Cortex of kidney (tissue), 1 donor: ENCODE data around the gene MYOF.
"Not testable (repeated sequence)": the region's sequence is repeated elsewhere in the genome, so short reads cannot be mapped to it uniquely, and the experiment has no call there.

Experiments
- DNase-seq: peaks from one replicate; lab custom pipeline; 2025; lab: John Stamatoyannopoulos, UW

Gene MYOF

GRCh38 chr10:93346694-93347093, 135.4 kb downstream of the MYOF start:
- no peak for DNase-seq

GRCh38 chr10:93346108-93346507, 136.0 kb downstream of the MYOF start:
- no peak for DNase-seq

DNA sequence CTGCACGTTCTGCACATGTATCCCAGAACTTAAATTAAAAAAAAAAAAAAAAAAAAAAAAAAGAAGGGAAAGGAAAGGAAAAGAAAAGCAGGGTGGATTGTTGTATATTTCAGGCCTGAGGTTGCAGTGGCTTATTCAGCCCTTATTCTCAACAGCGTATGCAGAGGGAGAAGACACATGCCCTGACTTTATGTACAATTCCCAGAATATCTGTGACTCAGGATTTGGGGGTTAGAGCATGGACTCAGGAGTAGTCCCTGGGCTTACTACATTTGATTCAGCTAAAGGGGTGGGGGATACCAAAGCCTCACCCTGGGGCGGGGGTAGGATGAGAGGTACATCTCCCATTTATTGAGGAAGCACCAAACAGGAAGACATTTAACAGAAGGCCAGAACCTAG, 137.4 kb downstream of the MYOF start:
- no peak for DNase-seq

DNA sequence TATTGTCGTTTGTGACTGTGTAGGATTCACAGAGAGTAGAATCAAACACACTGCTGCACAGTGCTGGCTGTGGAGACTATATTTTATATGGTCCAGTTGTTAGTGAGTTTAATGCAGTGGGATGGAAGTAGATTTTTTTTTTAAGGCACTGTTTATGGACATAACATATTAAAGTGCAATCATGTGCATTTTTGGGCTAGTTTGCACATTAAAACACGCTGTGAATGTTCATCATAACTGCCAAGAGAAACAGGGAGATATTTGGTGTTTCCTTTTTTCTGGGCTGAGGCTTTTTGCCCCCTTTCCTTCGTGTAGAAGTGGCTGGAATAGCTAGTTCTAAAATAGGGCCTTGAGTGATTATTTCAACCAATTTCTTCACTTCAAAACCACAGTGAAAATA, 139.2 kb downstream of the MYOF start:
- DNase-seq = no peak

DNA sequence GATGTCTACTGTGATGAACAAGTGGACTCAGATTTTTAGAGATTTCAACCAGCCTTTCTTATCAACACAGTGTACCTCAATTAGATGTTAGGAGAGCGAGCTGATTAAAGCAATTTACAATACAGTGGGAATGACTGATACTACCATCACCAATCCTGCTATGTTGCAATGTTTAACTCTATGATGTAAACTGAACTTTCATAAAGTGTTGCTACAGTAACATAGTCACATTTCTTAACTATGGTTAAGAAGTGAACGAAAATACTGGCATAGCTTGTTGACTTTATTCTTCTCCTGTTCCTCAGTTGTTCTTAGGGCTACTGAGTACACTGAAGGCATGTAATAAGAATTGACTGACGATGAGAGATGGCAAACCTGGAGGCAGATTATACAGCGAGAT, 139.8 kb downstream of the MYOF start:
- no peak for DNase-seq

DNA sequence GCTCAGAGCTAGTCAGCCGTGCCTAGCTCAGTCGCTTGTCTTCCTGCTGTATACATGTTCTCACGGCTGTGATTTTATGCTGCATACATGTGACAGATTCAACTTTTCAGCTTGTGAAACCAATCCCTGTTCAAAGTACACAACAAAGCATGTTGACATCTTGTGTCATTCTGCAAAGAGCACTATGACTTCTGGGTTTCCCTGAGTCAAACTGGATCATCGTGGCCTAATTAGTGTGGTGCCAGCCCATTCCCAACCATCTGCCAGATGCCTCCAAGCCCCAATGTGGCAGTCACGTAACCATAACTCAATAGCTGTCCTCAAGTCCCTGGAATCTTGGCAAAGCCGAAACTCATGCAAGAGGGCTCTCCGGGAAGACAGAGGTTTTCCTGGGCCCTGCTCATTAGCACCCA, 144.8 kb downstream of the MYOF start:
- DNase-seq = no peak

- no peak for DNase-seq
Measured at GRCh38 chr10:93336678-93337077, 145.5 kb downstream of the MYOF start.

GRCh38 chr10:93336110-93336509, 146.0 kb downstream of the MYOF start:
- DNase-seq = no peak

GRCh38 chr10:93334901-93335327, 147.2 kb downstream of the MYOF start:
- DNase-seq = no peak

DNA sequence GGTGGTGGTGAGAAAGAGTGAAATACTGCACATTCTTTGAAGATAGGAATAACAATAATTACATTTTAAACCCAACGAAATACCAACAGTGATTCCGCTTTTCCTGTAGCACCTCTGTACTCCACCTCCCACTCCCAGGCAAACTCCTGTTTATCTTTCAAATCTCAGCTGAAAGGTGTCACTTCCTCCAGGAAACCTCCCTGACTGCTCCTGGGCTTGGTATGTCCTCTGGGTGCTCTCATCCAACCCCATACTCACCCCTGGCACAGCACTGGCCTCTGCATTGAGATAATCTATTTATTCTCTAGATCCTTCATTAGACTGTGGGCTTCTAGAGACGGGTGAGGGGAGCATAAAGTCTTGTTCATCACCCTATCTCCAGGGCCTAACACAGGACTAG, 148.0 kb downstream of the MYOF start:
- no peak for DNase-seq

DNA sequence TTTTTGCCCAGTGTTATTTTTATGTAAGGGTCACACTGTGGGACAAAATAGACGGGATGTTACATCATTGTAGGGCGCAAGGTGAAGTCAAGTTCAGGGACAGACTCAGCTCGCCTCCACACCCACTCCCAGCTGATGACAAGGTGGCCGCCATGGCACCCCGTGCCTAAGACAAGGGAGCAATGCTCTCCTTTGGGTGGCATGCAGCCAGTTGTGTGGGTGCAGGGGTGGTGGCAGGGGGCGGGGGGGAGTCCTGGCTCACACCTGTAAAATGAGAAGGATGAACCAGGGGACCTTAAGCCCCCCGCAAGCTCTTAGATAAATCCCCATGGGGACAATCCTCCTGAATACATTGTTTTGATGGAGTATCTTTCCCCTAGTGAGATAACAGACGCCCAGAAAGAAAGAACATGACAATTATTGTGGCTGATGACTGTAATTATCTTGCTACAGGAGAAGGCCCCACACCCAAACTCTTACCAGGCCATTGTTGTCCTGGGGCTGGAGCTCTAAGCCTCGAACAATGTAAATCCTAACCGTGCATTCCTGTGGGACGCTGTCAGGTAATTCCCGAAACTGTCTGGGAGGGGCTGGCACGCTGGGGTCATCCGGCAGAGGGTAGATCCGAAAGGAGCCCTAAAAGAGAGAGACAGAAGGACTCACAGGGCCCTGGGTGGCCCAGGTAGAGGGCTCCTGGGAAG, 148.7 kb downstream of the MYOF start:
- no peak for DNase-seq

- DNase-seq = no peak
Measured at GRCh38 chr10:93330824-93331223, 151.3 kb downstream of the MYOF start.

GRCh38 chr10:93319896-93320295, 162.2 kb downstream of the MYOF start:
- DNase-seq = no peak

DNA sequence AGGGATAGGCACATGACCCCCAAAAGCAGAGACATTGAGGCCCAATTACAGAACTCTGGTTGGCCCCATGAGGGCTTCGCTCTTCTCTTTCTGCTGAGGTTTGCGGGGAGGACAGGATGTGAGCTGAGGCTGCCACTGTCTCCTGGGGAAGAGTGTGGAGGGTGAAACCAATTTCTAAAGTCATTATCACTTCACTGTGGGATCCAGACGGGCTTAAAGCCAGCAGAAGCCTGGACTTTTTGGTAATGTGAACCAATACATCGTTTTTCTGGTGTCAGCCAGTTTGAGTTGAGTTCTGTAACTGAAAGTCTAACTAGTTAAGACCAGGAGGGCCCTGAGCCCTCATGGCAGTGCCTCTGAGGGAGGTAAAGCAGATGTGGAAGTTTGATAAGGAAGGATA, 163.0 kb downstream of the MYOF start:
- DNase-seq = no peak

GRCh38 chr10:93315246-93315645, 166.9 kb downstream of the MYOF start:
- DNase-seq = no peak

- DNase-seq = not testable (repeated sequence)
Measured at GRCh38 chr10:93314656-93315055, 167.5 kb downstream of the MYOF start.

- no peak for DNase-seq
Measured at GRCh38 chr10:93313798-93314197, 168.3 kb downstream of the MYOF start.

DNA sequence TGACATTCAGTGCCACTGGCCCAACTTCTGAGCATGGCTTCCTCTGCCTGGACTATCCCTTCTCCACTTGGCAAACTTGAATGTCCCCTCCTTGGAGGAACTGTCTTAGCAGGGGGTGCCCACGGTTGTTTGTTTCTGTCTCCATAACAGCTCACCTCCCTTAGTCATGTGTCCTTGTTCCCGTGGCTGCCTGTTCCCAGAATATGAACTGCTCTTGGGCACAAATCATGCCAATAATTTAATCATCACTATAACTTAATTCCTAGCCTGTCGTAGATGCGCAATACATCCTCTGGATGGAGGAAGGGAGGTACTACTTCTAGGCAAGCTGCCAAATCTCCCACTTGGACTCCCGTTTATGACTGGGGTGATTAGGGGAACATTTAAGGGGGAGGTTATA, 173.1 kb downstream of the MYOF start:
- DNase-seq = no peak

DNA sequence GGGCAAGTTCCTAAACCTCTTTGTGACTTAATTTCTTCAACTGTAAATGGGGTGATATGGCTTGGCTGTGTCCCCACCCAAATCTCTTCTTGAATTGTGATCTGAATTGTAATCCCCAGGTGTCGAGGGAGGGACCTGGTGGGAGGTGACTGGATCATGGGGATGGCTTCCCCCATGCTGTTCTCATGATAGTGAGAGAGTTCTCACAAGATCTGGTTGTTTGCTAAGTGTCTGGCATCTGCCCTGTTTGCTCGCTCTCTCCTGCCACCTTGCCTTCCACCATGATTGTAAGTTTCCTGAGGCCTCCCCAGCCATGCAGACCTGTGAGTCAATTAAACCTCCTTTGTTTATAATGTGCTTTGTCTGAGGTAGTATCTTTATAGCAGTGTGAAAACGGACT, 177.0 kb downstream of the MYOF start:
- DNase-seq = no peak

DNA sequence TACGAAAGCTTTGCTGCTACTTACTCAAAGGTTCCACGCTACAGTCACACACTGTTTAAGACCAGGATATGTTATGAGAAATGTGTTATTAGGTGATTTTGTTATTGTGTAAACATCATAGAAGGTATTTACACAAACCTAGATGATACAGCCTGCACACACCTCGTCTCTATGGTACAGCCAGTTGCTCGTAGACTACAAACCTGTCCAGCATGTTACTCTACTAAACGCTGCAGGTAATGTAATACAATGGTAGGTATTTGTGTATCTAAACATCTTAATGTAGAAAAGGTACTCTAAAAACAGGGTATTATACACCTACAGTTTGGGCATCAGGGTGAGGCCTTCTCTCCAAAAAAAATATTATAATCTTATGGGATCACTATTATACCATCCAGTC, 181.2 kb downstream of the MYOF start:
- no peak for DNase-seq

- no peak for DNase-seq
Measured at GRCh38 chr10:93300288-93300917, 181.7 kb downstream of the MYOF start.

GRCh38 chr10:93299606-93300287, 182.4 kb downstream of the MYOF start:
- DNase-seq = no peak

GRCh38 chr10:93299195-93299594, 182.9 kb downstream of the MYOF start:
- DNase-seq = no peak
